Measurements from ENCODE around the gene SSBP3. TPM values are rescaled to one million over a fixed set of nuclear protein-coding genes. Genes with fewer than 3 reads are reported as not detected.
A peak's percentile ranks its signal among the peaks of the same experiment; 100 is the strongest.

Gene SSBP3
- total RNA-seq, 1 experiment from 2014 or later = 42.1 TPM

- POLR2A ChIA-PET = no interaction called here
- no peak overlapping the region for H3K27ac Mint-ChIP-seq (ENCODE audit: unreplicated experiment)
Measured at GRCh38 chr1:54310439-54311328, 95.5 kb downstream of the SSBP3 start.

DNA sequence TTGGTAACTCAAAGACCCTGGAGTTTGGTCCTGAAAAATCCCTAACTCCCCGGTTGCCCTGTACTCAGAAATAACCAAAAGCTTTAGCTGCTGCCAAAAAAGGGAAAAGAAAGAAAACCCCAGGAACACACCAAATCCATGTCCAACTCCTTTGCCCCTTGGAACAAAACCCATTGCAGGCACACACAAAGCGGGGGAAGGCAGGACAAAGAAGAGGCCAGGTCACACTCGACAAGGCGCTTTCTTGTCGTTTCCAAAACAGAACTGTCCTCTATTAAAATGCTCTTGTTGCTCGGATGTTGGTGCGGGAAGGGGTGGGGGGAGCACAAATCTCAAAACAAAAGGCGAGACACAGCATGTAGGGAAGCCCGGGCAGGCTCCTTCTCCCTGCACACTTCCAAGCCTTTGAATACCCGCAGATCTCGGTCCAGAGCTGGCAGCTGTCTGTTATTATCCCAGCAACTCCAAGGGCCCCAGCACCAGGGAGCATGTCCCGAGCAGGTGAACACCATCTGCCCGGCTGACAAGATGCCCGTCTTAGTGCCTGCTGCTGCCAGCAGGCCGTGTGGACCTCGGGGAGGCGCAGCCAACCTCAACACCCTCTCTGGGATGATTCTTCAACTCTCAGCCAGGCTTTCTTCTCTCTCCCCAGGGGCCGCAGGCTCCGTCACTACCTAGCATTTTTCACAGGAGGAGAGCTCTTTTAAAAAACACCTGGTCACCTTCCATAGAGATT is 96.4 kb downstream of the SSBP3 start:
- Mint-ChIP-seq H3K27ac (ENCODE audit: unreplicated experiment) (no peak overlapping the region), H3K36me3 (ENCODE audit: insufficient read depth, unreplicated experiment) (peaks cover 5% of the 10 kb centered on the region), H3K9me3 (ENCODE audit: unreplicated experiment) (no peaks in the 10 kb centered on the region), H3K4me1 (ENCODE audit: low read depth, unreplicated experiment) (no peaks in the 10 kb centered on the region), H3K4me3 (ENCODE audit: unreplicated experiment) (no peak overlapping the region), H3K27me3 (ENCODE audit: insufficient read depth, unreplicated experiment) (no peaks in the 10 kb centered on the region)
- no peaks in the 10 kb centered on the region for H3K27me3 ChIP-seq (replicated peaks; ENCODE audit: control insufficient read depth, insufficient read depth, low read length)
- H3K36me3 ChIP-seq (ENCODE audit: control insufficient read depth, insufficient read depth, low read length) = no peaks in the 10 kb centered on the region
- H3K4me1 ChIP-seq = no peaks in the 10 kb centered on the region
- DNase-seq = no peak
- intact Hi-C loops (cut with micrococcal nuclease; ENCODE audit: unreplicated experiment) = no loop called here
- no TSS peak for BruUV-seq (replicated peaks)
- CTCF ChIA-PET = interaction anchor here (1.1 kb wide), 1 partner anchor 179 kb away, joined by 4 read pairs; no protein-coding TSS in a partner anchor
- no peaks in the 10 kb centered on the region for H3K9me3 ChIP-seq
- POLR2A ChIA-PET = no interaction called here
- TF ChIP-seq CTCF (IDR thresholded peaks at IDR 0.05; ENCODE audit: insufficient read depth in 1 of 2, low read depth in 1 of 2, low read length in 1 of 2, severe bottlenecking in 1 of 2, unreplicated experiment in 1 of 2) = no peak
- H3K4me3 ChIP-seq (ENCODE audit: low read depth, low read length) = no peak overlapping the region

More at GRCh38 chr1:54310439-54311328, 95.5 kb downstream of the SSBP3 start:
- Histone ChIP-seq H3K4me1 (no peaks in the 10 kb centered on the region), H3K4me3 (ENCODE audit: low read depth, low read length) (no peak overlapping the region), H3K36me3 (ENCODE audit: control insufficient read depth, insufficient read depth, low read length) (no peaks in the 10 kb centered on the region), H3K27me3 (replicated peaks; ENCODE audit: control insufficient read depth, insufficient read depth, low read length) (no peaks in the 10 kb centered on the region), H3K9me3 (no peaks in the 10 kb centered on the region)
- peaks cover 5% of the 10 kb centered on the region for H3K36me3 Mint-ChIP-seq (ENCODE audit: insufficient read depth, unreplicated experiment)
- H3K9me3 Mint-ChIP-seq (ENCODE audit: unreplicated experiment) = no peaks in the 10 kb centered on the region
- no peaks in the 10 kb centered on the region for H3K4me1 Mint-ChIP-seq (ENCODE audit: low read depth, unreplicated experiment)
- CTCF ChIA-PET = no interaction called here
- DNase-seq = peak; percentile 44 to 55
- intact Hi-C loops (cut with micrococcal nuclease; ENCODE audit: unreplicated experiment) = no loop called here
- peak; percentile 44 to 51 for TF ChIP-seq CTCF (IDR thresholded peaks at IDR 0.05; ENCODE audit: insufficient read depth in 1 of 2, low read depth in 1 of 2, low read length in 1 of 2, severe bottlenecking in 1 of 2, unreplicated experiment in 1 of 2)
- H3K4me3 Mint-ChIP-seq (ENCODE audit: unreplicated experiment) = no peak overlapping the region
- no peaks in the 10 kb centered on the region for H3K27me3 Mint-ChIP-seq (ENCODE audit: insufficient read depth, unreplicated experiment)
- no TSS peak for BruUV-seq (replicated peaks)

DNA sequence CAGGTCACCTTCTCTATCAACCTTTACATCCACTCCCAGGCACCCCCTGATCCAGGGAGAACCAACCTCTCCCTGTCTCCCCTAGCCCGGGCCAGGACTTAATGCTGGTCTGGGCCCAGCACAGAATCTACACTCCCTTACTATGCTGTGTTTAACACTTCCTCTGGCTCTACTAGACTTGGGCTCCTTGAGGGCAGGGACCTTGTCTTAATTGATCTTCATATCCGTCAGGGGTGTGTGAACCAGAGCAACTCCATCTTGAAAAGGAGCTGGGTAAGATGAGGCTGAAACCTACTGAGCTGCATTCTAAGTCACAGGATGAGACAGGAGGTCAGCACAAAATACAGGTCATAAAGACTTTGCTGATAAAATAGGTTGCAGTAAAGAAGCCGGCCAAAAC is 98.9 kb downstream of the SSBP3 start:
- no peak for TF ChIP-seq CTCF (IDR thresholded peaks at IDR 0.05; ENCODE audit: insufficient read depth in 1 of 2, low read depth in 1 of 2, low read length in 1 of 2, severe bottlenecking in 1 of 2, unreplicated experiment in 1 of 2)
- H3K36me3 Mint-ChIP-seq (ENCODE audit: insufficient read depth, unreplicated experiment) = peaks cover 5% of the 10 kb centered on the region
- Histone ChIP-seq H3K36me3 (ENCODE audit: control insufficient read depth, insufficient read depth, low read length) (no peaks in the 10 kb centered on the region), H3K9me3 (no peaks in the 10 kb centered on the region), H3K4me3 (ENCODE audit: low read depth, low read length) (no peak overlapping the region), H3K27me3 (replicated peaks; ENCODE audit: control insufficient read depth, insufficient read depth, low read length) (no peaks in the 10 kb centered on the region), H3K4me1 (no peaks in the 10 kb centered on the region)
- H3K27me3 Mint-ChIP-seq (ENCODE audit: insufficient read depth, unreplicated experiment) = no peaks in the 10 kb centered on the region
- intact Hi-C loops (cut with micrococcal nuclease; ENCODE audit: unreplicated experiment) = no loop called here
- H3K4me1 Mint-ChIP-seq (ENCODE audit: low read depth, unreplicated experiment) = no peaks in the 10 kb centered on the region
- no peak for DNase-seq
- no peak overlapping the region for H3K27ac Mint-ChIP-seq (ENCODE audit: unreplicated experiment)
- no peaks in the 10 kb centered on the region for H3K9me3 Mint-ChIP-seq (ENCODE audit: unreplicated experiment)
- no peak overlapping the region for H3K4me3 Mint-ChIP-seq (ENCODE audit: unreplicated experiment)
- BruUV-seq (replicated peaks) = no TSS peak
- POLR2A ChIA-PET = no interaction called here
- CTCF ChIA-PET = no interaction called here
